ENCODE results near the gene GSDME. TPM values are rescaled to one million over a fixed set of nuclear protein-coding genes. Genes with fewer than 3 reads are reported as not detected.

The GSDME gene
- polyA plus RNA-seq, 1 of the 3 experiments (the other 2 are of a cell fraction): 109 TPM

DNA sequence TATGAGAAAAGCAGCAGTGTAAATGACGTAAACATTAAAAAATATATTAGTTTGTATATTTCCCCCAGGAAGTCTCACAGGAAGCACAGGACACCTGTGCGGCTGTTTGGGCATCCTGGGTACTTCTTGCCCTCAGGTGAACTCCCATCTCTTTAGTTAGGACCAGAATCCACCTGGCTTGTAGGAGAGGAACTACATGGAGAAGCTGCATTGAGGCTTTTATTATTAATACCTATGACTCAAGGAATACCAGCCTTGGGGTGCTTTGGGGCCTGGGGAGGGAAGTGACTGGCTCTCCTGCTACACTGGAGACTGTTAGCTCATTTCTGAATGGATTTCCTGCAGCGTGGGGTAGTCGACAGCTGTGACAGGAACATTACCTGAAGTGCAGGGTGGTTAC is 40.0 kb upstream of the GSDME start:
- Histone ChIP-seq H3K9ac (no peak overlapping the region), H3K4me3 (ENCODE audit: low read depth in 2 of 2, low read length in 1 of 2) (no peak overlapping the region), H2AFZ (ENCODE audit: low read depth) (no peak overlapping the region), H3K36me3 (replicated peaks in 1 of 2; ENCODE audit: control insufficient read depth in 1 of 2, insufficient read depth in 2 of 2, low read length in 1 of 2) (peaks cover 45 to 47% of the 10 kb centered on the region in 2 experiments), H3K79me2 (ENCODE audit: insufficient read depth) (no peaks in the 10 kb centered on the region), H4K20me1 (ENCODE audit: insufficient read depth) (no peaks in the 10 kb centered on the region), H3K9me3 (no peaks in the 10 kb centered on the region), H3K27ac (ENCODE audit: low read depth in 2 of 2, low read length in 1 of 2) (no peak overlapping the region), H3K9me2 (no peaks in the 10 kb centered on the region), H3K27me3 (ENCODE audit: insufficient read depth) (no peaks in the 10 kb centered on the region), H3K4me2 (no peak overlapping the region), H3K4me1 (ENCODE audit: control insufficient read depth in 1 of 2, insufficient read depth in 2 of 2, low read depth in 1 of 2, low read length in 1 of 2) (no peaks in the 10 kb centered on the region), H3F3A (replicated peaks; ENCODE audit: insufficient read depth) (peaks cover 14% of the 10 kb centered on the region)
- ChIA-PET POLR2A (no interaction called here), CTCF (interaction anchor here (2.1 to 2.3 kb wide), 2 partner anchors 15 to 301 kb away, joined by 7 to 8 read pairs; no protein-coding TSS in a partner anchor)
- no peak for DNase-seq
- no peak for TF ChIP-seq YY1 (IDR thresholded peaks at IDR 0.05; ENCODE audit: low read depth)
- TF ChIP-seq TCF12 (IDR thresholded peaks at IDR 0.05): no peak
- no peak for TF ChIP-seq ZBTB33 (IDR thresholded peaks at IDR 0.05; ENCODE audit: borderline replicate concordance, low read depth)
- TF ChIP-seq REST (IDR thresholded peaks at IDR 0.05; ENCODE audit: low read depth, low read length): no peak
- no peak for TF ChIP-seq TEAD4 (IDR thresholded peaks at IDR 0.05; ENCODE audit: borderline replicate concordance, insufficient read depth)
- no peak for TF ChIP-seq EZH2phosphoT487 (IDR thresholded peaks at IDR 0.05; ENCODE audit: borderline replicate concordance, low read depth)
- no peak for TF ChIP-seq ELF1 (IDR thresholded peaks at IDR 0.05)
- TF ChIP-seq, protein P1, sequence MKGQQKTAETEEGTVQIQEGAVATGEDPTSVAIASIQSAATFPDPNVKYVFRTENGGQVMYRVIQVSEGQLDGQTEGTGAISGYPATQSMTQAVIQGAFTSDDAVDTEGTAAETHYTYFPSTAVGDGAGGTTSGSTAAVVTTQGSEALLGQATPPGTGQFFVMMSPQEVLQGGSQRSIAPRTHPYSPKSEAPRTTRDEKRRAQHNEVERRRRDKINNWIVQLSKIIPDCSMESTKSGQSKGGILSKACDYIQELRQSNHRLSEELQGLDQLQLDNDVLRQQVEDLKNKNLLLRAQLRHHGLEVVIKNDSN (IDR thresholded peaks at IDR 0.05; ENCODE audit: borderline replicate concordance, low read depth): no peak
- no peak for TF ChIP-seq TAF1 (IDR thresholded peaks at IDR 0.05; ENCODE audit: borderline replicate concordance, low read depth, low read length)
- no peak for TF ChIP-seq EP300 (IDR thresholded peaks at IDR 0.05; ENCODE audit: borderline replicate concordance in 1 of 2, low read depth in 1 of 2, low read length in 1 of 2)
- TF ChIP-seq POLR2AphosphoS5 (IDR thresholded peaks at IDR 0.05; ENCODE audit: low read depth, low read length): no peak
- 98% methylated on average over 4 of the region's 4 CpGs for WGBS (ENCODE audit: low lambda C conversion rate)
